ENCODE measurements around the gene CCDC102B.
"Not testable (repeated sequence)": the region's sequence is repeated elsewhere in the genome, so short reads cannot be mapped to it uniquely, and the experiment has no call there.

The CCDC102B gene

GRCh38 chr18:68984342-68984741 is 186.5 kb downstream of the CCDC102B start:
- no peak for DNase-seq

- DNase-seq, result no peak
These were observed 187.4 kb downstream of the CCDC102B start for GRCh38 chr18:68985172-68985820.

- DNase-seq, result no peak
These were observed 193.4 kb downstream of the CCDC102B start for GRCh38 chr18:68991286-68991685.

GRCh38 chr18:68992719-68993482 is 195.0 kb downstream of the CCDC102B start:
- DNase-seq, result peak; percentile 50 to 72

- no peak for DNase-seq
These were observed 197.8 kb downstream of the CCDC102B start for GRCh38 chr18:68995675-68996074.

- DNase-seq, result no peak
These were observed 200.0 kb downstream of the CCDC102B start for GRCh38 chr18:68997845-68998244.

- DNase-seq, result no peak
These were observed 202.5 kb downstream of the CCDC102B start for GRCh38 chr18:69000366-69000765.

GRCh38 chr18:69002233-69002632 is 204.4 kb downstream of the CCDC102B start:
- no peak for DNase-seq

GRCh38 chr18:69006212-69006611 is 208.3 kb downstream of the CCDC102B start:
- DNase-seq, result not testable (repeated sequence)

GRCh38 chr18:69008538-69008937 is 210.7 kb downstream of the CCDC102B start:
- DNase-seq, result no peak

GRCh38 chr18:69021211-69021805 is 223.4 kb downstream of the CCDC102B start:
- no peak for DNase-seq

GRCh38 chr18:69022426-69022825 is 224.5 kb downstream of the CCDC102B start:
- DNase-seq, result no peak

- no peak for DNase-seq
These were observed 233.7 kb downstream of the CCDC102B start for GRCh38 chr18:69031571-69031970.

GRCh38 chr18:69032009-69032408 is 234.1 kb downstream of the CCDC102B start:
- no peak for DNase-seq

- DNase-seq, result no peak
These were observed 237.9 kb downstream of the CCDC102B start for GRCh38 chr18:69035756-69036155.

- DNase-seq, result no peak
These were observed 246.3 kb downstream of the CCDC102B start for GRCh38 chr18:69044215-69044614.

GRCh38 chr18:69064063-69064462 is 266.2 kb downstream of the CCDC102B start:
- DNase-seq, result no peak

- no peak for DNase-seq
These were observed 269.2 kb downstream of the CCDC102B start for GRCh38 chr18:69067048-69067447.

GRCh38 chr18:69071680-69072079 is 273.8 kb downstream of the CCDC102B start:
- no peak for DNase-seq

GRCh38 chr18:69081846-69082245 is 284.0 kb downstream of the CCDC102B start:
- no peak for DNase-seq

- DNase-seq, result no peak
These were observed 284.6 kb downstream of the CCDC102B start for GRCh38 chr18:69082499-69082898.

- no peak for DNase-seq
These were observed 288.1 kb downstream of the CCDC102B start for GRCh38 chr18:69085951-69086350.

- no peak for DNase-seq
These were observed 291.1 kb downstream of the CCDC102B start for GRCh38 chr18:69088973-69089372.

GRCh38 chr18:69097349-69097748 is 299.5 kb downstream of the CCDC102B start:
- no peak for DNase-seq

All from SHP77 (cell line).